GM19025 (cell line): ENCODE data around the gene SH2D4B.

ENCODE experiments used
- ATAC-seq: cut with Tn5 transposase; IDR thresholded peaks from one replicate; pipeline ENCODE4 v1.9.1; 2021; ENCODE audit warnings: mild to moderate bottlenecking, low read depth, moderate library complexity; ENCODE audit not compliant: unreplicated experiment

Gene SH2D4B

DNA sequence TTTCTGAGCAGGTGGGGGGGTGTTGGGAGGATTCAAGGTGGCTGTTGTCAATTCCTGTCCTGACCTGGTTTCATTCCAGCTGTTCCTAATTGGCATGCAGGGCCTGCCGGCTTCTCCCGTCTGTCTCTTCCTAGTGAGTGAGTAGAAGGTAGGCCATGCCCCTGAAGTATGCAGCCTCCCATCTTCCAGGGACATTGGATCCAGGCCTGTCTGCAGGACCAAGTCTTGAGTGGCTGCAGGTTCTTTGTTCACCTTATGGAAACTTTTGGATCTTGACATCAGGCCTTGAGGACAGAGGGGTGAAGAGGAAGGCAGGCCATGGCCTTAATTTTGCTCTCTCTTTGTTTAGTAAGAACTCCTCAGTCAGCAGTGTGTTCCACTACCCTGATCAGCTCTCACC lies 131.8 kb downstream of the SH2D4B start:
- ATAC-seq = no peak

- ATAC-seq = no peak
These were observed 133.1 kb downstream of the SH2D4B start for GRCh38 chr10:80670774-80671173.

DNA sequence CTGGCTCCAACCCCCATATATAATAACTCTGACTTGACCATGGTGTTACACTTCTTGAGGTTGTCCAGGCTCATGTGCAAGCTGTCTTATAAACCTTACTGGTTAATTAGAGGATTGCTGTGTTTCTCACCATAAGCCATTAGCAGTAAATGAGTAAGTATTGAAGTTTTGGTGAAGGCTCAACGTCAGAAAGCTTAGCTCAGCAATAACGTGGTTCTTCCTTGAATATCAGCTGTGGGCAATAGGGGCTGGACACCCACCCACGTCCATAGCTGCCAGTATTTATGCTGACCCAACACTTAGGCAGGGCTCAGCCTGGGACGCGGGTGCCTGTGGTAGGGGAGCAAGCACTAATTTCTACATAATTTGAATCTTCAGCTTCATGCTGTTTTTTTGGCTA lies 134.1 kb downstream of the SH2D4B start:
- ATAC-seq = no peak

- no peak for ATAC-seq
These were observed 134.9 kb downstream of the SH2D4B start for GRCh38 chr10:80672613-80673012.

- ATAC-seq = no peak
These were observed 137.1 kb downstream of the SH2D4B start for GRCh38 chr10:80674809-80675208.

DNA sequence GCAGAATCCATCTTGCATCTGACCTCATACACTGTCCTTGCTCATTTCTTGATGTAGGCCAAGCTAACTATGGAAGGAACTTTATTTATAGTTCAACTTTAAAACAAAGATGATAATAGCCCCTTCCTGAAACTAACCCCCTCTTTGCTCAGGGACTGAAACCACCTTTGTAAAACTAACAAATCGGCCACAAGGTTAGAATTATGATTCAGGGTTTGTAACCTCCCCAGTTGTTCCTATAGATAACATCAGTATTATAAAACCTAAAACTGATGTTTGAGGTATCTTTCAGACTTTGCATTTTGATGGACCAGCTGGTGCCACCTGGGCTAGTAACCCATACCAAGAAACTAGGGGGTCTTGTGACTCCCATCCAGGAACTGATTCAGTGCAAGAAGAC lies 143.4 kb downstream of the SH2D4B start:
- ATAC-seq = no peak

DNA sequence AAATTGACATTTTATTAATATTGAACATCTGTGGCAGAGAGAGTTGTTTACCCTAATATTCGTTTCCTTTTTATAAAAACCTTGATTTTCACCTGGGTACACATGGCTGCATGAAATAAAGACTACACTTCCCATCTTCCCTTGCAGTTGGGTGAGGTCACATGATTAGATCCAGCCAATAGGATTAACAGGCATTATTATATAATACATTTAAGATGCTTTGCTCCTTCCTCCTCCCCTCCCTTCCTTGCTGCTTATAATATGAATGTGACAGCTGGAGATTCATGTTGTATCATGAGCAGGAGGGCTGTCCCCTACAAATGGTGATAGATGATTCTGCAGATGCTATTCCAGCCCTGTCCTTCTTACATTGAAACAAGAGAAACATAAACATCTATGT lies 146.6 kb downstream of the SH2D4B start:
- no peak for ATAC-seq

GRCh38 chr10:80685355-80685754 lies 147.7 kb downstream of the SH2D4B start:
- ATAC-seq = no peak

DNA sequence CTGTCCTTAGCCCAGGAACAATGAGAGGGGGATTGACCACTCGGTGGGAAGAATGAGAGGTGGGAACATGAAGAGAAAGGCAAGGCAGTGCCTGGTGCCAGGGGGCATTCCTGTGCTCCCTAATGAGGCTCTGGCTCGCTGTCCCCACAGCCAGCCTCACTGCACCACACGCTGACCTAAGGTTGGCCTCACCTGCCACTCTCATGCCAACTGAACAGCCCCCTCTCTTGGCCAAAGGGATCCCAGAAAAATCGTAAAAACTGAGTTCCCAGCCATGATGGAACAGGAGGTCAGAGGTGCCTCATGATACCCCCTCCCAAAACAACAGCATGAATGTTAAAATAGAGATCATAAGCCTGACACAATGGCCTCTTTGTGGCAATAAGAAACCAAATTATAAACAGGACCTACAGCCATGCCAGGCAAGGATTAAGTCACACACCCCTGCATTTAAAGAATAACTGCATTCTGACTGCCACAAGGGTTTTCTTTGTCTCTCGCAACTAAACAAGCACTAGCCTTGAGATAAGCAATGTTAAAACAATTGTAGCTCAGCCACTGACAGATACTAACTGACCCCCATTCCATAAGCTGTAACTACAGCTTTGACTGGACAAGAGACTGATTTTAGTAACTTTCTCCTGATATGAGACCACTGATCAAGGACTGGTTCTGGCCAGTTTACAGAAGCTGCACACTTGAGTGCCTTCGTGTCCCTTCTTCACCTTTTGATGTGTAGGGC lies 149.2 kb downstream of the SH2D4B start:
- no peak for ATAC-seq

GRCh38 chr10:80687476-80687789 lies 149.7 kb downstream of the SH2D4B start:
- ATAC-seq = no peak

- ATAC-seq = no peak
These were observed 152.7 kb downstream of the SH2D4B start for GRCh38 chr10:80690434-80690833.

DNA sequence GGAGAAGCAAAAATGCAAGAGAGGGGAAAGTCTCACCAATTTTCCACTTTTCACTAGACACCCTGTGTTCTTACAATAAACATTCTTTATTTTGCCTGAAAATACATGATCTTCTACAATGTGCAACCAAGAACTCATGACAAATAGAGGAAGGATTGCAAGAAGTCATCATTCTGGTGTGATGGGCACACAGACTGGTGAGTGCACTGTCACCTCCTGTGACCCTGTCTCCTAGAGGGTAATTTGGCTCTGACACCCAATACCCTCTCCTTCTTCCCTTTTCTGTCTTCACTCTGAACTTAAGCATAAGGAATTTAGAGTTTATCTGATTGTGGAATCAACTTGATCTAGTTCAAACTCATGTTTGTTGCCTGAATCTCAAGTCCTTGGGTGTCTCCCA lies 153.7 kb downstream of the SH2D4B start:
- ATAC-seq = no peak

DNA sequence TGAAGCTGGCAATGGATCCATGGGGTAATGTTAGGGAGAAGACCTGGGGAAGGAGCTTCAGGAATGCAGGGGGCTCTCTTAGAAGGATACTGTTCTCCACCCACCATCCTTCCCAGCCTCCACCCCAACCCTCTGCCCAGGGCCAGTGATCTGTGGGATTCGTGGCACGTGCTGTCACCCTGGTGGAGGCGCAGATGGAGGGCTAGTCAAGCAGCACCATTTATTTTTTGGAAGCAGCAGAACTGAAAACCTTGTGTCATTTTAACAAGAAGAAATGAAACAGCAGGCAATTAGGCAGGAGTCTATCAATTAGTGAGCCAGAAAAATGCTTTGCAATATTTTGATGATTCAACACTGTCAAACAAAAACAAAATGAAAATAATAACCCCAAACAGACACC lies 155.9 kb downstream of the SH2D4B start:
- ATAC-seq = no peak

DNA sequence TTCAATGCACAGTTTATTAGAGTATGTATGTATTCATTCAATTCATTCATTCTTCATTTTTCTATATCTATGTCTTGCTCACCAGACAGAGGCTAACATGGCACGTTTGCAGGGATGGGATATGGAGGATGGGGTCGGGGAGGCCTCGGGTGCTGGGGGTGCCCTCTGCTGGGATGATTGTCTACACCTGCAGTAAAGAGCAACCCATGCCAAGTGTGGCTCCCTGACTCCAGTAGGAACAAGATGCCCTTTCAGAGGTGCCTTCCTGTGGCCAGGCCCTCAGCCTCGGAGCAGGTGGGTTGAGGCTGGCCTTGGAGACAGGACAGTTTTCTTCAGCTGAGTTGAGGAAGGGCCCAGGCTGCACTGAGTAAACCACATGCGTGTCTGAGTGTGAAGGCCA lies 157.2 kb downstream of the SH2D4B start:
- ATAC-seq = no peak
